ENCODE results near the gene FGF21.

- TF ChIP-seq TBL1XR1 (IDR thresholded peaks at IDR 0.05; ENCODE audit: low read depth, low read length) (no peak), POLR2A (IDR thresholded peaks at IDR 0.05; ENCODE audit: low read depth, low read length) (no peak), REST (IDR thresholded peaks at IDR 0.05; ENCODE audit: low read depth, low read length) (no peak), CTCF (IDR thresholded peaks at IDR 0.05 in 2 of 3, conservative IDR thresholded peaks at IDR 0.05 in 1 of 3; ENCODE audit: control insufficient read depth in 2 of 3, extremely low read depth in 1 of 3, insufficient read depth in 1 of 3, low read depth in 3 of 3, low read length in 3 of 3) (no peak), ATF7 (IDR thresholded peaks at IDR 0.05; ENCODE audit: low read depth) (no peak), BCLAF1 (IDR thresholded peaks at IDR 0.05) (no peak), GATAD2B (conservative IDR thresholded peaks at IDR 0.05; ENCODE audit: low read depth) (no peak), CHD1 (IDR thresholded peaks at IDR 0.05; ENCODE audit: low read depth, low read length) (no peak), TCF3 (IDR thresholded peaks at IDR 0.05; ENCODE audit: borderline replicate concordance, insufficient read depth, low read depth, low read length) (no peak), ESRRA (IDR thresholded peaks at IDR 0.05; ENCODE audit: low read length) (no peak), ZBTB33 (IDR thresholded peaks at IDR 0.05) (no peak), POLR2AphosphoS5 (IDR thresholded peaks at IDR 0.05; ENCODE audit: low read length) (no peak)
Measured at GRCh38 chr19:48768994-48769713, 13.8 kb downstream of the FGF21 start.

Data from GM12878 (cell line).